Smooth muscle cell (in vitro differentiated cells): ENCODE data around the gene SYTL5. TPM values are rescaled to one million over a fixed set of nuclear protein-coding genes. Genes with fewer than 3 reads are reported as not detected.
A peak's percentile ranks its signal among the peaks of the same experiment; 100 is the strongest.

ENCODE experiments used
- DNase-seq: peaks from one replicate; lab custom pipeline; 2025; ENCODE audit not compliant: unreplicated experiment; lab: John Stamatoyannopoulos, UW
- H2AFZ ChIP-seq: fragments of 200-600 bp; sonication (generic); 2 replicates; pipeline ENCODE4 v1.6.0; 2016; ENCODE audit warnings: antibody characterized with exemption, low read depth, mild to moderate bottlenecking
- H3F3A ChIP-seq: fragments of 200-600 bp; sonication (generic); 2 replicates; pipeline ENCODE4 v1.6.0; 2017; ENCODE audit warnings: antibody characterized with exemption, low read depth
- H3K27ac ChIP-seq: fragments of 200-600 bp; sonication (generic); 2 replicates; pipeline ENCODE4 v1.5.1; 2016; ENCODE audit warnings: low read depth, mild to moderate bottlenecking
- H3K27me3 ChIP-seq: fragments of 200-600 bp; sonication (generic); 2 replicates; pipeline ENCODE4 v1.6.1; 2016; ENCODE audit warnings: low read depth, mild to moderate bottlenecking
- H3K36me3 ChIP-seq: fragments of 200-600 bp; sonication (generic); 2 replicates; pipeline ENCODE4 v1.5.1; 2016; ENCODE audit warnings: low read depth
- H3K4me1 ChIP-seq: fragments of 200-600 bp; sonication (generic); 2 replicates; pipeline ENCODE4 v1.5.1; 2016; ENCODE audit warnings: low read depth
- H3K4me2 ChIP-seq: fragments of 200-600 bp; sonication (generic); 2 replicates; pipeline ENCODE4 v1.6.0; 2016; ENCODE audit warnings: mild to moderate bottlenecking
- H3K4me3 ChIP-seq: fragments of 200-600 bp; sonication (generic); 2 replicates; pipeline ENCODE4 v1.5.1; 2016; ENCODE audit warnings: mild to moderate bottlenecking
- H3K79me2 ChIP-seq: fragments of 200-600 bp; sonication (generic); 2 replicates; pipeline ENCODE4 v1.6.0; 2016; ENCODE audit warnings: low read depth, mild to moderate bottlenecking
- H3K9ac ChIP-seq: fragments of 200-600 bp; sonication (generic); 2 replicates; pipeline ENCODE4 v1.6.0; 2016; ENCODE audit warnings: low read depth
- H3K9me3 ChIP-seq: fragments of 200-600 bp; sonication (generic); replicated peaks from 2 replicates; pipeline ENCODE4 v1.5.1; 2016; ENCODE audit warnings: low read depth
- H4K20me1 ChIP-seq: fragments of 200-600 bp; sonication (generic); 2 replicates; pipeline ENCODE4 v1.6.0; 2016; ENCODE audit warnings: low read depth
- WGBS: methylation state at CpG from one replicate; pipeline ENCODE4 v1.1.7; 2016; ENCODE audit warnings: low lambda C conversion rate; 5-methylcytosine and 5-hydroxymethylcytosine counted together
- polyA plus RNA-seq: library from polyadenylated mRNA; unstranded; fragments of >200 nt; fragmentation: Nextera tagmentation; extraction: Ambion mirVana; gene quantifications from 2 replicates; pipeline ENCODE4 v1.2.1, GENCODE V29; 2016
- total RNA-seq: library from RNA; depleted of rRNA; stranded (reverse); fragments of >200 nt; gene quantifications from 2 replicates; pipeline ENCODE4 v1.2.3, GENCODE V29; 2014
- TF ChIP-seq, protein P1 (sequence below): fragments of 200-600 bp; sonication (generic); IDR thresholded peaks from 2 replicates; pipeline ENCODE4 v1.5.1; 2017; ENCODE audit warnings: borderline replicate concordance, mild to moderate bottlenecking, antibody characterized with exemption; ENCODE audit not compliant: insufficient read depth, poor library complexity, severe bottlenecking

Gene SYTL5
- total and polyA plus RNA-seq, 2 experiments from 2014 or later, result 0.27 to 2.3 TPM

DNA sequence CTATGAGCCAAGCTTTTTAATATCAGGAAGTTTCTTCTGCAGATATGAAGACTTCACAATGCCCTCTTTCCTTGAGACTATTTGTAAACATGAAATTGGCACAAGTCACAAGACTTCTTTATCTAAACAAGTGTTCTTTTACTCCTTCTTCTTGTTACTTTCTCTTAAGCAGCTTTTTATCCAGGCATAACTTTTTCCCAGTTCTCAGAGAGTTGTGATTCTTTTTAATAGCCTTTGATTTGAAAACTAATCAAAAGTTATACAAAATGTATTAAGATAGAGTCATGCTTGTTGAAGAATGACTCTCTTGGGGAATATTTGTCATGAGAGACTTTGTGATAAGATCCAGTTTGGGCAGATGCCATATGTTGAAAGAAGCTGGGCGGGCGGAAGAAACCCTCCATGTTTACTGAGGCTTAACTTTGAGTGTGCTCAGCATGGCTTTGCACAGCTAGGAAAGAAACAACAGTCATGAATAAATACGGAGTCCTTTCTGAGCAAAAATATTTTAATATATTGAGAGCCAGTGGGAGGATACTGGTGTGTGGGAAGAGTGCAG, 39.3 kb downstream of the SYTL5 start:
- TF ChIP-seq, protein P1, sequence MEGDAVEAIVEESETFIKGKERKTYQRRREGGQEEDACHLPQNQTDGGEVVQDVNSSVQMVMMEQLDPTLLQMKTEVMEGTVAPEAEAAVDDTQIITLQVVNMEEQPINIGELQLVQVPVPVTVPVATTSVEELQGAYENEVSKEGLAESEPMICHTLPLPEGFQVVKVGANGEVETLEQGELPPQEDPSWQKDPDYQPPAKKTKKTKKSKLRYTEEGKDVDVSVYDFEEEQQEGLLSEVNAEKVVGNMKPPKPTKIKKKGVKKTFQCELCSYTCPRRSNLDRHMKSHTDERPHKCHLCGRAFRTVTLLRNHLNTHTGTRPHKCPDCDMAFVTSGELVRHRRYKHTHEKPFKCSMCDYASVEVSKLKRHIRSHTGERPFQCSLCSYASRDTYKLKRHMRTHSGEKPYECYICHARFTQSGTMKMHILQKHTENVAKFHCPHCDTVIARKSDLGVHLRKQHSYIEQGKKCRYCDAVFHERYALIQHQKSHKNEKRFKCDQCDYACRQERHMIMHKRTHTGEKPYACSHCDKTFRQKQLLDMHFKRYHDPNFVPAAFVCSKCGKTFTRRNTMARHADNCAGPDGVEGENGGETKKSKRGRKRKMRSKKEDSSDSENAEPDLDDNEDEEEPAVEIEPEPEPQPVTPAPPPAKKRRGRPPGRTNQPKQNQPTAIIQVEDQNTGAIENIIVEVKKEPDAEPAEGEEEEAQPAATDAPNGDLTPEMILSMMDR, result no peak
- no peak for DNase-seq
- no peaks in the 10 kb centered on the region for H4K20me1 ChIP-seq
- H3K9ac ChIP-seq, result no peak overlapping the region
- H3K4me3 ChIP-seq, result no peak overlapping the region
- peak overlapping the region; percentile 38 for H3K27ac ChIP-seq
- no peaks in the 10 kb centered on the region for H3K27me3 ChIP-seq
- H3K4me1 ChIP-seq, result peaks cover 4% of the 10 kb centered on the region
- H3K79me2 ChIP-seq, result no peaks in the 10 kb centered on the region
- peak overlapping the region; percentile 40 for H3K4me2 ChIP-seq
- no peaks in the 10 kb centered on the region for H3F3A ChIP-seq
- H2AFZ ChIP-seq, result no peak overlapping the region
- H3K9me3 ChIP-seq, result no peaks in the 10 kb centered on the region
- H3K36me3 ChIP-seq, result no peaks in the 10 kb centered on the region
- 41% methylated on average over 3 of the region's 3 CpGs for WGBS

DNA sequence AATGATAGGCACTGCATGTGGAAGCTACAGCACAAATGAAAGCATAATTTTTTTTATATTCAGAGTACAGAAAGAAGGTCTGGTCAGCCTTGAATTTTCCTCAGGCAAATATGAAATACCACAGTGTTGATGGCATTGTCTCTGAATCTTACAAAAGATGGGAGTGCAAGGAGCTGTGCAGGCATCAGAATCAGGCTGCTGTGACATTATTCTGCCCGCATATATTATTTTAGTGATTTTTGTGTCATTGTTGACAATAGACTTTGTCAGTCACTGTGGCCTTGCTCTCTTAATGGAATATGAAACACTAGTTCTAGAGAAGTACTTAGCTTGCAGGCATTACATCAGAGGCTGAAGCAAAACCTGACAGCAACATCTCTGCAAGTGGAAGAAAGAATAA, 42.5 kb downstream of the SYTL5 start:
- Histone ChIP-seq H3K4me1 (no peaks in the 10 kb centered on the region), H2AFZ (no peak overlapping the region), H3K27ac (no peak overlapping the region), H3K9ac (no peak overlapping the region), H3F3A (no peaks in the 10 kb centered on the region), H3K4me3 (no peak overlapping the region), H3K4me2 (no peak overlapping the region), H3K9me3 (no peaks in the 10 kb centered on the region), H4K20me1 (no peaks in the 10 kb centered on the region), H3K27me3 (no peaks in the 10 kb centered on the region), H3K79me2 (no peaks in the 10 kb centered on the region), H3K36me3 (no peaks in the 10 kb centered on the region)
- WGBS, result 83% methylated on average over 1 of the region's 1 CpG
- TF ChIP-seq, protein P1, result no peak
- no peak for DNase-seq

- Histone ChIP-seq H3K27ac (peak overlapping the region; percentile 83), H3K4me3 (no peak overlapping the region), H3F3A (no peaks in the 10 kb centered on the region), H3K36me3 (no peaks in the 10 kb centered on the region), H3K9ac (no peak overlapping the region), H2AFZ (no peak overlapping the region), H3K4me1 (no peaks in the 10 kb centered on the region), H3K4me2 (no peak overlapping the region), H3K79me2 (no peaks in the 10 kb centered on the region), H4K20me1 (no peaks in the 10 kb centered on the region), H3K27me3 (no peaks in the 10 kb centered on the region), H3K9me3 (no peaks in the 10 kb centered on the region)
- 40% methylated on average over 1 of the region's 1 CpG for WGBS
- TF ChIP-seq, protein P1, result no peak
- no peak for DNase-seq
Observed at GRCh38 chrX:38050806-38051205, 44.5 kb downstream of the SYTL5 start.

DNA sequence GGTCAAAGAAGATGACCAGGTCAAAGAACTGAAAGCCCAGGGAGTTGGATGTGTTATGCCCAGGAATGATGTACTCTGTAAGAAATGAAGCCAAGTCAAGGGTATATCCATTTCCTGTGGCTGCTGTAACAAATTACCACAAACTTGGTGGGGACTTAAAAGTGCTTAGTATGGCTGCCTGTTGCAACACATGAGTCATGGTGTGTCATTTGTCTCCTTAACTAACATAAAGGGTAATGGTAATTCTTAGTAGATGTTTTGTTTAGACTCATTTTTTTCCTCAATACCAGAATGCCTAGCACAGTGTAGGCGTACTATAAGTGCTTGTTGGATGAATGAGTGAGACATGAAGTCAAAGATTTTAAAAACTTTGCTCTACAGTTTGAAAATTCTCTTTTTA, 45.7 kb downstream of the SYTL5 start:
- no peaks in the 10 kb centered on the region for H3F3A ChIP-seq
- no peaks in the 10 kb centered on the region for H3K9me3 ChIP-seq
- H3K27ac ChIP-seq, result peak overlapping the region; percentile 83
- H3K27me3 ChIP-seq, result no peaks in the 10 kb centered on the region
- H3K4me2 ChIP-seq, result no peak overlapping the region
- H4K20me1 ChIP-seq, result no peaks in the 10 kb centered on the region
- no peaks in the 10 kb centered on the region for H3K36me3 ChIP-seq
- WGBS, result 21% methylated on average over 1 of the region's 1 CpG
- DNase-seq, result no peak
- H3K9ac ChIP-seq, result peak overlapping the region; percentile 39
- no peak overlapping the region for H3K4me3 ChIP-seq
- no peaks in the 10 kb centered on the region for H3K79me2 ChIP-seq
- no peaks in the 10 kb centered on the region for H3K4me1 ChIP-seq
- H2AFZ ChIP-seq, result no peak overlapping the region
- TF ChIP-seq, protein P1, result no peak
